Testis (tissue), 3 donors: ENCODE results near the gene CTDNEP1. TPM values are rescaled to one million over a fixed set of nuclear protein-coding genes. Genes with fewer than 3 reads are reported as not detected.

Experiments
- DNase-seq: peaks from one replicate; pipeline ENCODE4 v3.0.0-alpha.2; 2019
- H3K27ac ChIP-seq, 2 donors: fragments of 200-600 bp; sonication (generic); one replicate each; pipeline ENCODE4 v1.5.1; 2019
- H3K27me3 ChIP-seq: fragments of 200-600 bp; sonication (generic); one replicate; pipeline ENCODE4 v1.5.1; 2019
- H3K36me3 ChIP-seq: fragments of 200-600 bp; sonication (generic); one replicate; pipeline ENCODE4 v1.5.1; 2017; ENCODE audit warnings: low read depth; ENCODE audit errors: missing control alignments
- H3K4me1 ChIP-seq: fragments of 200-600 bp; sonication (generic); one replicate; pipeline ENCODE4 v1.5.1; 2019
- H3K4me3 ChIP-seq, 2 donors: fragments of 200-600 bp; sonication (generic); one replicate each; pipeline ENCODE4 v1.5.1; 2017 to 2019
- H3K9me3 ChIP-seq: fragments of 200-600 bp; sonication (generic); one replicate; pipeline ENCODE4 v1.5.1; 2017
- CTCF ChIP-seq, 3 experiments: fragments of 450-650 bp in 2 of 3; fragments of 200-600 bp in 1 of 3; sonication (generic) in 1 of 3; IDR thresholded peaks; one replicate each; pipeline ENCODE4 v1.5.1; 2016 to 2019; ENCODE audit warnings: antibody characterized with exemption in 3 of 3, mild to moderate bottlenecking in 2 of 3, moderate library complexity in 1 of 3
- POLR2A ChIP-seq: fragments of 450-650 bp; IDR thresholded peaks from one replicate; pipeline ENCODE4 v1.6.1; 2017; ENCODE audit warnings: antibody characterized with exemption, mild to moderate bottlenecking, moderate library complexity
- WGBS, 2 donors: methylation state at CpG; one replicate each; pipeline ENCODE4 v1.1.5; 2018; 5-methylcytosine and 5-hydroxymethylcytosine counted together
- intact Hi-C: fragments of 100-400 bp; cut with DNase I; formaldehyde crosslinking; loops from one replicate; pipeline ENCODE4 v1.15.1; 2023; ENCODE audit warnings: low total_unique reads
- polyA plus RNA-seq: library from polyadenylated mRNA; stranded (reverse); fragments of 350-450 nt; fragmentation: Illumina TruSeq; extraction: RNeasy Lipid Tissue Mini Kit (QIAGEN cat#74804); gene quantifications from one replicate; pipeline ENCODE4 v1.2.3, GENCODE V29; 2014; ENCODE audit warnings: low read depth, low replicate concordance; ENCODE audit not compliant: insufficient read depth
- total RNA-seq, 2 donors: library from RNA; depleted of rRNA; stranded (reverse); fragments of >200 nt; gene quantifications; one replicate each; pipeline ENCODE4 v1.2.3, GENCODE V29; 2016

CTDNEP1 gene
- total and polyA plus RNA-seq, 3 donors from 2014 or later, result 86.4 to 138 (median 94.0) TPM

GRCh38 chr17:7223375-7223774 lies 28.2 kb downstream of the CTDNEP1 start:
- peaks cover 17% of the 10 kb centered on the region for H3K4me1 ChIP-seq
- no peaks in the 10 kb centered on the region for H3K27me3 ChIP-seq
- WGBS, 2 donors, result 83 to 100% methylated on average over 3 to 4 of the region's 4 CpGs
- no peak overlapping the region for H3K4me3 ChIP-seq
- intact Hi-C loops, result no loop called here
- H3K36me3 ChIP-seq, result no peaks in the 10 kb centered on the region
- no peak for TF ChIP-seq POLR2A
- no peak for TF ChIP-seq CTCF (IDR thresholded peaks at IDR 0.05)
- H3K27ac ChIP-seq, result no peak overlapping the region
- DNase-seq, result no peak
- H3K9me3 ChIP-seq, result no peaks in the 10 kb centered on the region

GRCh38 chr17:7222972-7223292 lies 28.6 kb downstream of the CTDNEP1 start:
- 78 to 79% methylated on average over 4 to 7 of the region's 7 CpGs for WGBS, 2 donors
- TF ChIP-seq CTCF (IDR thresholded peaks at IDR 0.05) (peak in 1 of 3 experiments; percentile 3), POLR2A (no peak)
- Histone ChIP-seq H3K4me1 (peaks cover 17% of the 10 kb centered on the region), H3K36me3 (no peaks in the 10 kb centered on the region), H3K27me3 (no peaks in the 10 kb centered on the region), H3K4me3 (no peak overlapping the region), H3K27ac (no peak overlapping the region), H3K9me3 (no peaks in the 10 kb centered on the region)
- DNase-seq, result no peak
- intact Hi-C loops, result no loop called here

- Histone ChIP-seq H3K27me3 (no peaks in the 10 kb centered on the region), H3K27ac (no peak overlapping the region), H3K4me3 (no peak overlapping the region), H3K36me3 (no peaks in the 10 kb centered on the region), H3K4me1 (peaks cover 17% of the 10 kb centered on the region), H3K9me3 (no peaks in the 10 kb centered on the region)
- TF ChIP-seq POLR2A, result no peak
- no peak for TF ChIP-seq CTCF (IDR thresholded peaks at IDR 0.05)
- intact Hi-C loops, result no loop called here
- 75 to 81% methylated on average over 14 to 15 of the region's 15 CpGs for WGBS, 2 donors
- no peak for DNase-seq
Observed at GRCh38 chr17:7222093-7222971, 29.2 kb downstream of the CTDNEP1 start.

- Histone ChIP-seq H3K27ac (peak overlapping the region in 1 of 2 donors; percentile 84), H3K36me3 (no peaks in the 10 kb centered on the region), H3K9me3 (no peaks in the 10 kb centered on the region), H3K4me3 (no peak overlapping the region), H3K27me3 (no peaks in the 10 kb centered on the region), H3K4me1 (peaks cover 17% of the 10 kb centered on the region)
- no peak for TF ChIP-seq CTCF (IDR thresholded peaks at IDR 0.05)
- TF ChIP-seq POLR2A, result no peak
- whole genome bisulfite sequencing, 2 donors, result 69 to 95% methylated on average over 5 to 10 of the region's 10 CpGs
- intact Hi-C loops, result no loop called here
- DNase-seq, result no peak
Observed at GRCh38 chr17:7221278-7222092, 30.0 kb downstream of the CTDNEP1 start.
